Measurements from ENCODE around the gene MRPL51. TPM values are rescaled to one million over a fixed set of nuclear protein-coding genes. Genes with fewer than 3 reads are reported as not detected.
A peak's percentile ranks its signal among the peaks of the same experiment; 100 is the strongest.

The MRPL51 gene
- total RNA-seq, 1 experiment from 2014 or later, result 265 TPM

- ATAC-seq (no peak; the same call in 1 of the 2 replicates), DNase-seq (ENCODE audit: low read depth, low spot score) (no peak)
- Histone ChIP-seq H3K4me1 (ENCODE audit: control insufficient read depth in 1 of 2, insufficient read depth in 2 of 2, low read length in 2 of 2) (peaks cover 0 to 15% of the 10 kb centered on the region in 2 experiments; a peak in 1 of 4 replicates), H3K4me3 (replicated peaks in 1 of 2; ENCODE audit: low read depth in 1 of 2, low read length in 2 of 2) (no peak within 1 kb of the TSS), H3K9ac (ENCODE audit: low read length) (no peak within 1 kb of the TSS), H3K9me2 (ENCODE audit: insufficient read depth) (no peaks in the 10 kb centered on the region), H3K36me3 (ENCODE audit: control insufficient read depth in 1 of 2, insufficient read depth in 2 of 2, low read length in 2 of 2) (no peaks in the 10 kb centered on the region), H3K27ac (ENCODE audit: low read depth, low read length) (no peak within 1 kb of the TSS), H3K79me2 (ENCODE audit: insufficient read depth, low read length) (no peaks in the 10 kb centered on the region), H3K27me3 (ENCODE audit: insufficient read depth, low read length) (no peaks in the 10 kb centered on the region), H4K20me1 (ENCODE audit: insufficient read depth) (no peaks in the 10 kb centered on the region), H3K9me3 (ENCODE audit: control insufficient read depth in 1 of 2, insufficient read depth in 1 of 2, low read depth in 1 of 2, low read length in 2 of 2) (no peaks in the 10 kb centered on the region), H2AFZ (ENCODE audit: low read depth, low read length, poor library complexity, severe bottlenecking) (no peak within 1 kb of the TSS), H3K4me2 (ENCODE audit: low read length) (peak within 1 kb of the TSS; percentile 18)
- ChIA-PET CTCF (no interaction called here), RAD21 (ENCODE audit: low non-redundant PET in 1 of 2, low total read pairs in 2 of 2, uncharacterized antibody in 2 of 2, unreplicated experiment in 2 of 2) (no interaction called here), POLR2A (no interaction called here)
- no TSS peak for BruUV-seq (replicated peaks)
- intact Hi-C loops (cut with micrococcal nuclease), result no loop called here
- TF ChIP-seq ELF1 (IDR thresholded peaks at IDR 0.05; ENCODE audit: borderline replicate concordance, low read depth), result no peak
- no peak for TF ChIP-seq TCF7L2 (IDR thresholded peaks at IDR 0.05; ENCODE audit: borderline replicate concordance, extremely low read depth, insufficient read depth, insufficient read length)
- TF ChIP-seq CBX3 (IDR thresholded peaks at IDR 0.05; ENCODE audit: low read depth), result no peak
- TF ChIP-seq FOSL1 (IDR thresholded peaks at IDR 0.05; ENCODE audit: low read depth), result no peak
- no peak for TF ChIP-seq RAD21 (IDR thresholded peaks at IDR 0.05; ENCODE audit: low read depth)
- TF ChIP-seq ATF3 (IDR thresholded peaks at IDR 0.05), result no peak
- TF ChIP-seq CTCF (IDR thresholded peaks at IDR 0.05 in 2 of 3, conservative IDR thresholded peaks at IDR 0.05 in 1 of 3; ENCODE audit: borderline replicate concordance in 1 of 3, insufficient read depth in 1 of 3, low read depth in 2 of 3, low read length in 2 of 3), result no peak
- TF ChIP-seq EGR1 (IDR thresholded peaks at IDR 0.05; ENCODE audit: low read depth), result no peak
- TF ChIP-seq MAX (IDR thresholded peaks at IDR 0.05), result no peak
- TF ChIP-seq CEBPB (IDR thresholded peaks at IDR 0.05; ENCODE audit: low read depth), result no peak
Observed at GRCh38 chr12:6451348-6452244, 41.5 kb downstream of the MRPL51 start, which contains the start of gene TAPBPL. TSS of gene TAPBPL (plus strand) at chr12:6452042. CDS start at chr12:6452249, 207 bp downstream.

All from HCT116 (cell line).